ENCODE results near the gene SLC27A6.

GRCh38 chr5:129074903-129075302 is 109.6 kb downstream of the SLC27A6 start:
- TF ChIP-seq, protein P1, sequence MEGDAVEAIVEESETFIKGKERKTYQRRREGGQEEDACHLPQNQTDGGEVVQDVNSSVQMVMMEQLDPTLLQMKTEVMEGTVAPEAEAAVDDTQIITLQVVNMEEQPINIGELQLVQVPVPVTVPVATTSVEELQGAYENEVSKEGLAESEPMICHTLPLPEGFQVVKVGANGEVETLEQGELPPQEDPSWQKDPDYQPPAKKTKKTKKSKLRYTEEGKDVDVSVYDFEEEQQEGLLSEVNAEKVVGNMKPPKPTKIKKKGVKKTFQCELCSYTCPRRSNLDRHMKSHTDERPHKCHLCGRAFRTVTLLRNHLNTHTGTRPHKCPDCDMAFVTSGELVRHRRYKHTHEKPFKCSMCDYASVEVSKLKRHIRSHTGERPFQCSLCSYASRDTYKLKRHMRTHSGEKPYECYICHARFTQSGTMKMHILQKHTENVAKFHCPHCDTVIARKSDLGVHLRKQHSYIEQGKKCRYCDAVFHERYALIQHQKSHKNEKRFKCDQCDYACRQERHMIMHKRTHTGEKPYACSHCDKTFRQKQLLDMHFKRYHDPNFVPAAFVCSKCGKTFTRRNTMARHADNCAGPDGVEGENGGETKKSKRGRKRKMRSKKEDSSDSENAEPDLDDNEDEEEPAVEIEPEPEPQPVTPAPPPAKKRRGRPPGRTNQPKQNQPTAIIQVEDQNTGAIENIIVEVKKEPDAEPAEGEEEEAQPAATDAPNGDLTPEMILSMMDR (IDR thresholded peaks at IDR 0.05), result no peak
- TF ChIP-seq POLR2A (IDR thresholded peaks at IDR 0.05), result no peak

Measured in thyroid gland (tissue), 4 donors.